Tibial nerve (tissue), 4 donors: Measurements from ENCODE around the gene CD300LF. TPM values are rescaled to one million over a fixed set of nuclear protein-coding genes. Genes with fewer than 3 reads are reported as not detected.

Experiments
- DNase-seq, 2 donors: peaks; one replicate each; pipeline ENCODE4 v3.0.0-alpha.2; 2019; ENCODE audit warnings: low spot score in 2 of 2
- H3K27ac ChIP-seq, 4 donors: fragments of 200-600 bp; sonication (generic) in 3 of 4; one replicate each; pipeline ENCODE4 v1.5.1; 2017 to 2019; ENCODE audit warnings: mild to moderate bottlenecking in 1 of 4
- H3K27me3 ChIP-seq, 2 donors: fragments of 200-600 bp; sonication (generic) in 1 of 2; one replicate each; pipeline versions ENCODE4 v1.5.1 to v1.6.0; 2017 to 2019
- H3K36me3 ChIP-seq, 3 donors: fragments of 200-600 bp; sonication (generic); one replicate each; pipeline ENCODE4 v1.5.1; 2018 to 2019
- H3K4me1 ChIP-seq, 4 donors: fragments of 200-600 bp; sonication (generic) in 3 of 4; one replicate each; pipeline ENCODE4 v1.5.1; 2017 to 2019
- H3K4me3 ChIP-seq, 4 donors: fragments of 200-600 bp; sonication (generic) in 3 of 4; one replicate each; pipeline ENCODE4 v1.5.1; 2017 to 2019; ENCODE audit warnings: mild to moderate bottlenecking in 1 of 4, moderate library complexity in 1 of 4
- H3K9me3 ChIP-seq, 4 donors: fragments of 200-600 bp; sonication (generic) in 3 of 4; one replicate each; pipeline ENCODE4 v1.5.1; 2017 to 2019
- EP300 ChIP-seq, 2 donors: sonication (generic); formaldehyde crosslinking; IDR thresholded peaks; one replicate each; pipeline ENCODE4 v1.6.1; 2017; ENCODE audit warnings: antibody characterized with exemption in 2 of 2, mild to moderate bottlenecking in 1 of 2
- POLR2A ChIP-seq, 2 donors: fragments of 450-650 bp; IDR thresholded peaks; one replicate each; pipeline ENCODE4 v1.6.1; 2017; ENCODE audit warnings: antibody characterized with exemption in 2 of 2, mild to moderate bottlenecking in 2 of 2, moderate library complexity in 2 of 2
- WGBS, 2 donors: methylation state at CpG; one replicate each; pipeline ENCODE4 v1.1.5; 2018; 5-methylcytosine and 5-hydroxymethylcytosine counted together
- total RNA-seq, 4 donors: library from RNA; depleted of rRNA; stranded (reverse); fragments of >200 nt; gene quantifications; one replicate each; pipeline ENCODE4 v1.1.0, GENCODE V29; 2016
- TF ChIP-seq, protein P1 (sequence below), 5 experiments: fragments of 200-600 bp in 3 of 5; fragments of 450-650 bp in 2 of 5; sonication (generic) in 3 of 5; IDR thresholded peaks; one replicate each; pipeline ENCODE4 v1.5.1; 2016 to 2019; ENCODE audit warnings: antibody characterized with exemption in 5 of 5, mild to moderate bottlenecking in 3 of 5, moderate library complexity in 2 of 5

CD300LF gene
- total RNA-seq, 4 donors from 2014 or later = 2.1 TPM; not detected in 3

DNA sequence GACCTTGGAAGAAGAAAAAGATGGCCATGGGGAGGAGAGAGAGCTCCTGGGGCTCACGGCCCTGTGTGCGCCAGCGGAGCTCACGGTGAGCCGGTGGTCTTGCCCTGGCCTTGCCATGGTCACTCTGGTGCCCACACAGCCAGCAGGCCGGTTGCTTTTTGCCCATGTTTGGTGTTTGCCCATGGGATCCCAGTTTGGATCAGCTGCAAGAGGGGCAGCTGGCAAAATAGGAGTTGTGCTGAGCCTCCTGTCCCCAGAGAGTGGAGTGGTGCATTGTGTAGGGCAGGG is 37.3 kb upstream of the CD300LF start:
- no peak for DNase-seq
- Histone ChIP-seq H3K9me3 (no peaks in the 10 kb centered on the region), H3K4me1 (peaks cover 0 to 78% (median 60%) of the 10 kb centered on the region in 4 donors), H3K36me3 (no peaks in the 10 kb centered on the region), H3K27me3 (no peaks in the 10 kb centered on the region), H3K4me3 (peak overlapping the region; percentile 82 to 98 (median 92)), H3K27ac (peak overlapping the region; percentile 65 to 94 (median 92))
- no peak for TF ChIP-seq EP300 (IDR thresholded peaks at IDR 0.05)
- TF ChIP-seq POLR2A (IDR thresholded peaks at IDR 0.05) = no peak
- TF ChIP-seq, protein P1, sequence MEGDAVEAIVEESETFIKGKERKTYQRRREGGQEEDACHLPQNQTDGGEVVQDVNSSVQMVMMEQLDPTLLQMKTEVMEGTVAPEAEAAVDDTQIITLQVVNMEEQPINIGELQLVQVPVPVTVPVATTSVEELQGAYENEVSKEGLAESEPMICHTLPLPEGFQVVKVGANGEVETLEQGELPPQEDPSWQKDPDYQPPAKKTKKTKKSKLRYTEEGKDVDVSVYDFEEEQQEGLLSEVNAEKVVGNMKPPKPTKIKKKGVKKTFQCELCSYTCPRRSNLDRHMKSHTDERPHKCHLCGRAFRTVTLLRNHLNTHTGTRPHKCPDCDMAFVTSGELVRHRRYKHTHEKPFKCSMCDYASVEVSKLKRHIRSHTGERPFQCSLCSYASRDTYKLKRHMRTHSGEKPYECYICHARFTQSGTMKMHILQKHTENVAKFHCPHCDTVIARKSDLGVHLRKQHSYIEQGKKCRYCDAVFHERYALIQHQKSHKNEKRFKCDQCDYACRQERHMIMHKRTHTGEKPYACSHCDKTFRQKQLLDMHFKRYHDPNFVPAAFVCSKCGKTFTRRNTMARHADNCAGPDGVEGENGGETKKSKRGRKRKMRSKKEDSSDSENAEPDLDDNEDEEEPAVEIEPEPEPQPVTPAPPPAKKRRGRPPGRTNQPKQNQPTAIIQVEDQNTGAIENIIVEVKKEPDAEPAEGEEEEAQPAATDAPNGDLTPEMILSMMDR (IDR thresholded peaks at IDR 0.05) = no peak
- WGBS, 2 donors = 25 to 39% methylated on average over 6 of the region's 6 CpGs

GRCh38 chr17:74749279-74750038 is 36.7 kb upstream of the CD300LF start:
- TF ChIP-seq EP300 (IDR thresholded peaks at IDR 0.05) (no peak), POLR2A (IDR thresholded peaks at IDR 0.05) (no peak)
- TF ChIP-seq, protein P1 (IDR thresholded peaks at IDR 0.05) = no peak
- H3K4me3 ChIP-seq = peak overlapping the region; percentile 82 to 98 (median 92)
- no peaks in the 10 kb centered on the region for H3K36me3 ChIP-seq
- 2 to 5% methylated on average over 33 to 44 of the region's 46 CpGs for WGBS, 2 donors
- no peaks in the 10 kb centered on the region for H3K27me3 ChIP-seq
- DNase-seq = no peak
- no peaks in the 10 kb centered on the region for H3K9me3 ChIP-seq
- peaks cover 0 to 78% (median 59%) of the 10 kb centered on the region in 4 donors for H3K4me1 ChIP-seq
- H3K27ac ChIP-seq = peak overlapping the region; percentile 65 to 94 (median 92)

DNA sequence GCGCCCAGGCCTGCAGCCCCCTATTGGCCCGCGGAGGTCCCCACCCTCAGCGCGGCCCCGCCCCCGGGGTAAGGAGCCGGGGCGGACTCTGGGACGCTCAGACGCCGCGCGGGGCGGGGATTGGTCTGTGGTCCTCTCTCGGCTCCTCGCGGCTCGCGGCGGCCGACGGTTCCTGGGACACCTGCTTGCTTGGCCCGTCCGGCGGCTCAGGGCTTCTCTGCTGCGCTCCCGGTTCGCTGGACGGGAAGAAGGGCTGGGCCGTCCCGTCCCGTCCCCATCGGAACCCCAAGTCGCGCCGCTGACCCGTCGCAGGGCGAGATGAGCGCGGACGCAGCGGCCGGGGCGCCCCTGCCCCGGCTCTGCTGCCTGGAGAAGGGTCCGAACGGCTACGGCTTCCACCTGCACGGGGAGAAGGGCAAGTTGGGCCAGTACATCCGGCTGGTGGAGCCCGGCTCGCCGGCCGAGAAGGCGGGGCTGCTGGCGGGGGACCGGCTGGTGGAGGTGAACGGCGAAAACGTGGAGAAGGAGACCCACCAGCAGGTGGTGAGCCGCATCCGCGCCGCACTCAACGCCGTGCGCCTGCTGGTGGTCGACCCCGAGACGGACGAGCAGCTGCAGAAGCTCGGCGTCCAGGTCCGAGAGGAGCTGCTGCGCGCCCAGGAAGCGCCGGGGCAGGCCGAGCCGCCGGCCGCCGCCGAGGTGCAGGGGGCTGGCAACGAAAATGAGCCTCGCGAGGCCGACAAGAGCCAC is 36.0 kb upstream of the CD300LF start, which contains the start of gene NHERF1:
TSS of gene NHERF1 (plus strand) at position 100 of the 750 bp plus-strand sequence. CDS start at position 319, 219 bp downstream.
- peak; percentile 89 to 91 for DNase-seq
- Histone ChIP-seq H3K4me3 (peak within 1 kb of the TSS; percentile 82 to 98 (median 92)), H3K36me3 (no peaks in the 10 kb centered on the region), H3K9me3 (no peaks in the 10 kb centered on the region), H3K27ac (peak within 1 kb of the TSS; percentile 65 to 94 (median 92)), H3K4me1 (peaks cover 0 to 75% (median 58%) of the 10 kb centered on the region in 4 donors), H3K27me3 (no peaks in the 10 kb centered on the region)
- TF ChIP-seq, protein P1 (IDR thresholded peaks at IDR 0.05) = peak in 2 of 5 experiments; percentile 28 to 68
- TF ChIP-seq EP300 (IDR thresholded peaks at IDR 0.05) = peak; percentile 30 to 99
- peak; percentile 90 to 99 for TF ChIP-seq POLR2A (IDR thresholded peaks at IDR 0.05)
- WGBS, 2 donors = 0 to 1% methylated on average over 23 to 62 of the region's 90 CpGs

GRCh38 chr17:74748279-74748528 is 35.5 kb upstream of the CD300LF start:
- H3K4me3 ChIP-seq = peak overlapping the region; percentile 42 to 98 (median 89)
- H3K36me3 ChIP-seq = no peaks in the 10 kb centered on the region
- H3K27me3 ChIP-seq = peaks cover 0 to under 1% of the 10 kb centered on the region in 2 donors
- peak overlapping the region in 3 of 4 donors; percentile 84 to 91 (median 86) for H3K27ac ChIP-seq
- no peaks in the 10 kb centered on the region for H3K9me3 ChIP-seq
- TF ChIP-seq EP300 (IDR thresholded peaks at IDR 0.05) (no peak), POLR2A (IDR thresholded peaks at IDR 0.05) (no peak)
- TF ChIP-seq, protein P1 (IDR thresholded peaks at IDR 0.05) = peak in 2 of 5 experiments; percentile 36 to 67
- H3K4me1 ChIP-seq = peaks cover 0 to 70% (median 57%) of the 10 kb centered on the region in 4 donors
- DNase-seq = no peak
- WGBS, 2 donors = 0 to 1% methylated on average over 30 to 34 of the region's 34 CpGs

GRCh38 chr17:74746922-74747321 is 34.2 kb upstream of the CD300LF start:
- H3K4me3 ChIP-seq = no peak overlapping the region
- no peak for DNase-seq
- H3K27ac ChIP-seq = peak overlapping the region in 3 of 4 donors; percentile 84 to 91 (median 86)
- WGBS, 2 donors = 27 to 28% methylated on average over 6 of the region's 6 CpGs
- peaks cover 0 to 7% of the 10 kb centered on the region in 2 donors for H3K27me3 ChIP-seq
- TF ChIP-seq, protein P1 (IDR thresholded peaks at IDR 0.05) = no peak
- TF ChIP-seq EP300 (IDR thresholded peaks at IDR 0.05) (no peak), POLR2A (IDR thresholded peaks at IDR 0.05) (no peak)
- H3K36me3 ChIP-seq = no peaks in the 10 kb centered on the region
- peaks cover 0 to 57% (median 49%) of the 10 kb centered on the region in 4 donors for H3K4me1 ChIP-seq
- no peaks in the 10 kb centered on the region for H3K9me3 ChIP-seq
